GM19023 (cell line): ENCODE measurements around the gene LSS.
"Not testable (repeated sequence)": the region's sequence is repeated elsewhere in the genome, so short reads cannot be mapped to it uniquely, and the experiment has no call there.

Source experiments
- ATAC-seq: cut with Tn5 transposase; IDR thresholded peaks from one replicate; pipeline ENCODE4 v1.9.1; 2021; ENCODE audit warnings: mild to moderate bottlenecking, moderate library complexity; ENCODE audit not compliant: unreplicated experiment

Gene LSS

GRCh38 chr21:46171996-46172862 lies 56.3 kb downstream of the LSS start:
- no peak for ATAC-seq

- no peak for ATAC-seq
Observed at GRCh38 chr21:46171585-46171984, 57.0 kb downstream of the LSS start.

- ATAC-seq, result not testable (repeated sequence)
Observed at GRCh38 chr21:46170436-46171193, 58.0 kb downstream of the LSS start.

GRCh38 chr21:46168659-46169386 lies 59.8 kb downstream of the LSS start:
- no peak for ATAC-seq

GRCh38 chr21:46168238-46168637 lies 60.3 kb downstream of the LSS start:
- ATAC-seq, result no peak

DNA sequence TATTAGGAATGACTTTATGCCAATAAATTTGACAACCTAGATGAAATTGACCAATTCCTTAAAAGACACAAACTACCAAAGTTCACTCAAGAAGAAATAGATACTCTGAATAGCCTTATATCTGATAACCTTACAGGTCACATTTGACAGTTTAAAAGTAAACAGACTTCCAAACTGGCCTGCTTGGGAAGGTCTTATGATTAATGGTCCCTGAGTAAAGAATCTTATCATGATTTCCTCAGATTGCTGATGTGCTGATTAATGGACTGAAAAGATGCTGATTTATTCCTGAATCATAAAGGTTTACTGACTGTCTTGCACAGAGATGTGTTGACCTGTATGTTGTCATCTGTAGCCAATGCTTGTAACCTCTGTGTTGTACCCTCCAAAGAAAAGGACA lies 63.5 kb downstream of the LSS start:
- ATAC-seq, result no peak

GRCh38 chr21:46163380-46163779 lies 65.2 kb downstream of the LSS start:
- ATAC-seq, result no peak

GRCh38 chr21:46161633-46162592 lies 66.7 kb downstream of the LSS start:
- ATAC-seq, result no peak

DNA sequence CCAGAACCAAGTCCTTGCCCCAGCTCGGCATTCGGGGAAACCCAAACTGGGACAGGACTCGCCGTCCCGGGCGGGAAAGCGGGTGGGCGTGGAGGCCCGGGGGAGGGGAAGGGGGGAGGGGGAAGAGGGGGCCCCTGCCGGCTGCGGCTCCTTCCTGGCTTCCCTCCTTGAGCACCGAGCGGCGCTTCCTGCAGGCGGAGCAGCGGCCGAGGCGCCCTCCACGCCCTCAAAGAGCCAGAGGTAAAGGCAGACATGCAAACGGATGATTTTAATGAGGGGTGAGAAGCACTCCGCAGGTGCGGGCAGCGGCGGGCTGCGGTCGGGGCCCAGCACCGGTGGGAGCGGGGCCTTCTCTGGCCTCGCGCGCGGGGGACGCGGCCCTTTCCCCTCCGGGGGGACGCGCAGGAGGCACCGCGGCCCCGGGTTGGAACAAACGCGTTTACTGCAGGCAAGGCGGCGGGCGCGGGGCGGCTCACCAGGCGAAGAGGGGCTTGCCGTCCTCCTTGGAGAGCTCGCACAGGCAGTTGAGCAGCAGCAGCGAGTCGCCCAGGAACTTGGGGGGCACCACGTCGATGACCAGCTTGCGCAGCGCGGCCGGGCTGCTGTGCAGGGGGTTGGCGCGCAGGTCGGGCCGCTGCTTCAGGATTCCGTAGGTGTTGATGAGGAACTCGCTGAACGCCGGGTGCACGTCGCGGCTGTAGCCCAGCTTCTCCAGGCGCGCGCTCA lies 67.5 kb downstream of the LSS start:
- no peak for ATAC-seq

DNA sequence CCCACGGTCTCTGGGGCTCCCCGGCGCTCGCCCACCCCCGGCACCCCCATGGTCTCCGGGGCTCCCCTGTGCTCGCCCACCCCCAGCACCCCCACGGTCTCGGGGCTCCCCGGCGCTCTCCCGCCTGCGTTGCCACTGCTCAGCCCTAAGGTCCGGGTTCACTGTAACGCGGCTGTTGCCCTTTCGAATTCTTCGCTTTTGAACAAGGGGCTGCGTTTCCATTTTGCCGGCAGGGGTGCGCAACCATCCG lies 68.0 kb downstream of the LSS start:
- no peak for ATAC-seq

- ATAC-seq, result no peak
Observed at GRCh38 chr21:46159841-46160656, 68.5 kb downstream of the LSS start.

DNA sequence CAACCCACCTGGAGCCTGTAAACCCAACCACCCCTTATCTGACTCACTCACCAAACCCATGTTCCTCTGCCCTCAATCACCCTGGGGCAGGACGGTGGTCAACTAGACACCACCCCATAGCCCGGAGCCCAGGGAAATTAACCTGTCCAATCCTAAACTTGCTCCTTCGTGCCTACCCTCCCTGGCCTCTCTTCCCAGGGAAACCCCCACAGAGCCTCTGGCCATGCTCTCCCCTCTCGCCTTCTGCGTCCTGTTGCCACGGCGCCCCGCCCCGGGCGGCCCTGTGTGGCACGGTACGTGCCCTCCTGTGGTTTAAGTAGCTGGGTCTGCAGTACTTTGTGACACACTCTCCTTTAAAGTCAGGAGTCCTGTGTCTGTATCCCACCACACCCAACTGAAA lies 69.2 kb downstream of the LSS start:
- no peak for ATAC-seq

GRCh38 chr21:46158666-46159300 lies 69.8 kb downstream of the LSS start:
- ATAC-seq, result no peak

DNA sequence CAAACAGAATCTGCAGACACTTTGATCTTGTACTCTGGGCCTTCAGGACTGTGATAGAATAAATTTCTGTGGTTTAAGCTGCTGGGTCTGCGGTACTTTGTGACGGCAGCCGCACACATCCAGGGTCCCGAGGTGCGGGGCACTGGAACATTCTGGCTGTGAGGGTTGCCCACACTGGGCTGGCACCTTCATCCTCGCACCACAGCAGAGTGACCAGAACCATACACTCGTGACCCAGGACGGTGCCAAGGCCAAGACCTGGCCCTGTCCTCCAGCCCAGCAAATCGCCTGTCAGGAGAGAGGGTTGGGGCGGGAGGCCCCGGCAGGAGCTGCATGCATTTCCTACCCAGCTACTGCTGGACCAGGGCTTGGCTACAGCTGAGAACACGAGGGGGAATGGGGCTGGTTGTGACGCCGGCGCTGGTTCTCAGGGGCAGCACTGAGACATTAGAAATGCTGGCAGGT lies 70.6 kb downstream of the LSS start:
- no peak for ATAC-seq

DNA sequence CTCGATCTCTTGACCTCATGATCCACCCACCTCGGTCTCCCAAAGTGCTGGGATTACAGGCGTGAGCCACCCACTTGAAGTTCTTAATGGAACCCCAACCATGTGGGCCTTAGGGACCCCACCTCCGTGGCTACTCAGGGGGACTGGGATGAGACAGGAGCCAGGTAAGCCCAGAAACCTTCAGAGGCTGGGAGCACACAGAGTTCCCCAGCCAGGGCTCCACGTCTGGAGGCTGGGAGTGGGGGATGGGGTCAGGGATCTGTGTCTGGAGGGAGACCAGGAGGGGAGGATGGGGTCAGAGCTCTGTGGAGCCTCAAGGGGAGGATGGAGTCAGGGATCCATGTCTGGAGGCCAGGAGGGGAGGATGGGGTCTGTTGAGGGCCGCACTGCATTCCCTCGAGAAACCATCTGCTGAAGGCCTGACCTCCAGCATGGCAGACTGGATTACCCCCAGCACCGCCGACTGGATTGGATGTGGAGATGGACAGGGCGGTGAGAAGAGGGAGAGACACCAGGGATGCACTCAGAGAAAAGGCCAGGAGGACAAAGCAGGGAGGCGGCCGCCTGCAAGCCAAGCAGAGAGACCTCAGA lies 71.1 kb downstream of the LSS start:
- no peak for ATAC-seq

DNA sequence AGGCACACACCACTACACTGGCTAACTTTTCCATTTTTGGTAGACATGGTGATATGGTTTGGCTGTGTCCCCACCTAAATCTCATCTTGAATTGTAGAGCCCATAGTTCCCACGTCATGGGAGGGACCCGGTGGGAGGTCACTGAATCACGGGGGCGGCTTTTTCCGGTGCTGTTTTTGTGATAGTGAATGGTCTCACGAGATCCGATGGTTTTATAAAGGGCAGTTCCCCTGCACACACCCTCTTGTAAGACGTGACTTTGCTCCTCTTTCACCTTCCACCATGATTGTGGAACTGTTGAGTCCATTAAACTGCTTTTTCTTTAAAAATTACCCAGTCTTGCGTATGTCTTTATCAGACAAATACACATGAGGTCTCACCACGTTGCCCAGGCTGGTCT lies 71.9 kb downstream of the LSS start:
- ATAC-seq, result no peak

- no peak for ATAC-seq
Observed at GRCh38 chr21:46156378-46156645, 72.3 kb downstream of the LSS start.
